ENCODE results near the gene FASTK.
A peak's percentile ranks its signal among the peaks of the same experiment; 100 is the strongest.

Gene FASTK

GRCh38 chr7:151114151-151115090, 33.8 kb upstream of the FASTK start:
- H3K4me3 ChIP-seq (ENCODE audit: control insufficient read depth, low read depth, low read length) = no peak overlapping the region
- peak; percentile 5 for DNase-seq (ENCODE audit: low read depth)
- no peak for TF ChIP-seq CTCF (IDR thresholded peaks at IDR 0.05; ENCODE audit: control insufficient read depth, insufficient read depth, low read depth, low read length, missing control alignments)

GRCh38 chr7:151113344-151114150, 32.9 kb upstream of the FASTK start:
- DNase-seq (ENCODE audit: low read depth) = peak; percentile 35
- peak; percentile 15 for TF ChIP-seq CTCF (IDR thresholded peaks at IDR 0.05; ENCODE audit: control insufficient read depth, insufficient read depth, low read depth, low read length, missing control alignments)
- H3K4me3 ChIP-seq (ENCODE audit: control insufficient read depth, low read depth, low read length) = no peak overlapping the region

GRCh38 chr7:151110941-151111645, 30.5 kb upstream of the FASTK start:
- TF ChIP-seq CTCF (IDR thresholded peaks at IDR 0.05; ENCODE audit: control insufficient read depth, insufficient read depth, low read depth, low read length, missing control alignments) = peak; percentile 95
- no peak for DNase-seq (ENCODE audit: low read depth)
- H3K4me3 ChIP-seq (ENCODE audit: control insufficient read depth, low read depth, low read length) = no peak overlapping the region

GRCh38 chr7:151110236-151110940, 29.8 kb upstream of the FASTK start:
- H3K4me3 ChIP-seq (ENCODE audit: control insufficient read depth, low read depth, low read length) = no peak overlapping the region
- TF ChIP-seq CTCF (IDR thresholded peaks at IDR 0.05; ENCODE audit: control insufficient read depth, insufficient read depth, low read depth, low read length, missing control alignments) = no peak
- DNase-seq (ENCODE audit: low read depth) = no peak

- TF ChIP-seq CTCF (IDR thresholded peaks at IDR 0.05; ENCODE audit: control insufficient read depth, insufficient read depth, low read depth, low read length, missing control alignments) = no peak
- no peak overlapping the region for H3K4me3 ChIP-seq (ENCODE audit: control insufficient read depth, low read depth, low read length)
- DNase-seq (ENCODE audit: low read depth) = no peak
These were observed 28.8 kb upstream of the FASTK start for GRCh38 chr7:151109094-151110048.
